Astrocyte of the cerebellum (primary cell): ENCODE data around the gene URB1.
A peak's percentile ranks its signal among the peaks of the same experiment; 100 is the strongest.

Experiments
- DNase-seq: peaks from one replicate; pipeline ENCODE4 v3.0.0-alpha.2; 2011; ENCODE audit warnings: low read depth
- H3K4me3 ChIP-seq: 2 replicates; pipeline ENCODE4 v1.5.1; 2011; ENCODE audit warnings: mild to moderate bottlenecking, low read depth, low read length, moderate library complexity
- in situ Hi-C: cut with HindIII; loops from 2 replicates; pipeline ENCODE4 v1.10.0; 2017; ENCODE audit warnings: low sequenced_read_pairs
- TF ChIP-seq, protein P1 (sequence below): IDR thresholded peaks from 2 replicates; pipeline ENCODE4 v1.5.1; 2012; ENCODE audit warnings: low read length, low read depth, moderate library complexity, mild to moderate bottlenecking; ENCODE audit errors: missing control alignments

Gene URB1

DNA sequence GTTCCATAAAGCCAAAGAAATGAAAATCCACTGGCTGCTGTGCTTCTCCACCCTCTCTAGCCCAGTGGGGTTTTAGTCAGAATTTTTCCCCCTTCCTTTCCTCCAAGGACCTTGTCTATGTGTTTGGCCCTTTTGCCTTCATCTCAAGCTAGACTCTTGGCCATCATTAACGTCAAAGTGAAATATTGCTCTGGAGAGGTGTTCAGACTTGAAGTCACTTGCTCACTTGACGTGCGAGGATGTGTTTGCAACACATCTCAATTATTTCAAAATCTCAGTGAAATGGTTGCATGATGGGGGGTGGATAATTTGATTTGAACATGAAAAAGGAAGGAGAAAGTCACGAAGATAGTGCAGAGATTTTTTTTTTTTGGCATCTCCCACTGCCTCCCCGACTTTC is 33.3 kb upstream of the URB1 start:
- H3K4me3 ChIP-seq, result no peak overlapping the region
- TF ChIP-seq, protein P1, sequence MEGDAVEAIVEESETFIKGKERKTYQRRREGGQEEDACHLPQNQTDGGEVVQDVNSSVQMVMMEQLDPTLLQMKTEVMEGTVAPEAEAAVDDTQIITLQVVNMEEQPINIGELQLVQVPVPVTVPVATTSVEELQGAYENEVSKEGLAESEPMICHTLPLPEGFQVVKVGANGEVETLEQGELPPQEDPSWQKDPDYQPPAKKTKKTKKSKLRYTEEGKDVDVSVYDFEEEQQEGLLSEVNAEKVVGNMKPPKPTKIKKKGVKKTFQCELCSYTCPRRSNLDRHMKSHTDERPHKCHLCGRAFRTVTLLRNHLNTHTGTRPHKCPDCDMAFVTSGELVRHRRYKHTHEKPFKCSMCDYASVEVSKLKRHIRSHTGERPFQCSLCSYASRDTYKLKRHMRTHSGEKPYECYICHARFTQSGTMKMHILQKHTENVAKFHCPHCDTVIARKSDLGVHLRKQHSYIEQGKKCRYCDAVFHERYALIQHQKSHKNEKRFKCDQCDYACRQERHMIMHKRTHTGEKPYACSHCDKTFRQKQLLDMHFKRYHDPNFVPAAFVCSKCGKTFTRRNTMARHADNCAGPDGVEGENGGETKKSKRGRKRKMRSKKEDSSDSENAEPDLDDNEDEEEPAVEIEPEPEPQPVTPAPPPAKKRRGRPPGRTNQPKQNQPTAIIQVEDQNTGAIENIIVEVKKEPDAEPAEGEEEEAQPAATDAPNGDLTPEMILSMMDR, result no peak
- in situ Hi-C loops, result no loop called here
- no peak for DNase-seq

DNA sequence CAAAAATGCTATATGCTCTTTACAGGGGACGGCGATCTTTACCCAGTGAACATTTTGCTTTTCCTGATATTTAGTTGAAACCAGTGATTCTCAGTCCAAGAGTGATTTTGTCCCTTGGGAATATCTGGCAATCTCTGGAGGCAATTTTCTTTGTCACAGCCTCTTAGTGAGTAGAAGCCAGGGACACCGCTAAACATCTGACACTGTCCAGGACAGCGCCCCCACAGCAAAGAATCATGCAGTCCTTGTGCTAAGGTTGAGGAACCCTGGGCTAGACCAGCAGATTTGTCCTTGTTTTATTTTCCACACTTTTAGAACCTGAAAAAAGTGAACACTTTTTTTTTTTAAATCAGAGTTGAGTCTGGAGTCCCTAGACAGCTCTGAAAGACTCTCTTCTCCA is 32.8 kb upstream of the URB1 start:
- TF ChIP-seq, protein P1, result peak; percentile 10
- H3K4me3 ChIP-seq, result no peak overlapping the region
- DNase-seq, result no peak
- in situ Hi-C loops, result no loop called here

DNA sequence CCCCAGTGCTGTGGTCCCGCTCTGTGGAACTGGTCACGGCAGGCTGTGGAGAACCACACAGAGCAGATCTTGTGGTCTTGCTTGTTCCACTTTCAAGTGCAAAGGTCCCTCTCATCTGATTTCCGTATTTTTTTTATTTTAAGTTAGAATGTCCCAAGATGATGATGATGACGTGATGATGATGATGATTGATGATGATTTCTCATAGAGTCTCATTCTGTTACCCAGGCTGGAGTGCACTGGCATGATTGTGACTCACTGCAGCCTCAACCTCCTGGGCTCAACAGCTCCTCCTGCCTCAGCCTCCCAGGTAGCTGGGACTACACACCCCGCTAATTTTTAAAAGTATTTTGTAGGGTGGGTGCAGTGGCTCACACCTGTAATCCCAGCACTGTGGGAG is 31.9 kb upstream of the URB1 start:
- no peak overlapping the region for H3K4me3 ChIP-seq
- in situ Hi-C loops, result no loop called here
- TF ChIP-seq, protein P1, result no peak
- DNase-seq, result no peak

DNA sequence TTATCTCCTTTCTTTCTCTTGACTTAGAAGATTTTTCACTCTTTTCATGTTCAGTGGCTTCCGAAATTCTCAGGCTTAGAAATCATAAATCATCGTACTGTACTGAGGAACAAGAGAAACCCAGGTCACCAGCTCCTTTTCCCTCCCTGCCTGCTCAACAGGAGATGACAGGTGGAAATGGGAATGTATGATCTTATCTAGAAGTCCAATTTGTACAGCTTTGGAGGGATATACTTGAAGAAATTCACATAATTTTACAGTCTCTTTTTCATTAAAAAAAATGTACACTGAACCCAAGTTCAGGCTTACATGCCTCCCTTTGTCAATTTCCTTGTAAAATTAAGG is 31.4 kb upstream of the URB1 start:
- in situ Hi-C loops, result no loop called here
- DNase-seq, result no peak
- H3K4me3 ChIP-seq, result no peak overlapping the region
- TF ChIP-seq, protein P1, result no peak

DNA sequence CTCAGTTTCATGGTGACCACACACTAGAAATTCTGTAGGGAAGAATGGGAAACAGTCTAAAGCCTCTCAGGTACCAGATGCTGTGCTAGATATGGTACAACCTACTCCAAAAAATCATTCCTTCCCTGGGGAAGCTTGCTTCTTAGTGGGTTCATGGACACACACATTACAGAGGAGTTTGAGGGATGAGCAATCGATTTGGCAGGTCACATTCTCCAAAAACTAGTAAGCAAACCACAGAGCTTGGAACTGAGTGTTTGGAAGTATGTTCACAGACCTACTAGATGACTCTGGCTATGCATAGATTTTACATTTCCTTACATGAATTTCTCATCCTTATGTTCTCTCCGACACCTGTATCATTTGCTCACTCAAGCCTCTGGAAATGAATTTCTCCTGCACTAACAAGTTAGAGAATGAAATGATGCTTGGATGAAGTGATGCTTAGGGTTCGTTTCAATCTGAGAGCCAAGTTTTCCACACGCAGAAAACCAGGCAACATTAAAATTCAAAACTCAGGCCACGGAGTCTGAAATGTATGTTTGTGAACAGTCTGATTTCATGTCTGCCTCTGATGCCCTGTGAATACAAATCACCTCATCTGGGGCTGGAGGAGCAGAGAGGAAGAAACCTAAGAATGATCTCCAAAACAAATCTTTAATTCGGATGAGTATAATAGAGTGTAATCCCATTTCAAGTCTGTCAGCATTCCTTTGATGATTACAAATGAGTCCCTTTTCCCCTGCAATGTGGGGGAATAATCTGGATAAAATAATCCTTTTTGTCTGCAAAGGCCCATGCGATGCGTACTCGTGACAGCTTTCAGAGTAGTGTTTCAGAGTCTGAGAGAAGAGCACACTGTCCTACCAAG is 30.7 kb upstream of the URB1 start:
- in situ Hi-C loops, result no loop called here
- TF ChIP-seq, protein P1, result no peak
- no peak overlapping the region for H3K4me3 ChIP-seq
- DNase-seq, result peak; percentile 79

DNA sequence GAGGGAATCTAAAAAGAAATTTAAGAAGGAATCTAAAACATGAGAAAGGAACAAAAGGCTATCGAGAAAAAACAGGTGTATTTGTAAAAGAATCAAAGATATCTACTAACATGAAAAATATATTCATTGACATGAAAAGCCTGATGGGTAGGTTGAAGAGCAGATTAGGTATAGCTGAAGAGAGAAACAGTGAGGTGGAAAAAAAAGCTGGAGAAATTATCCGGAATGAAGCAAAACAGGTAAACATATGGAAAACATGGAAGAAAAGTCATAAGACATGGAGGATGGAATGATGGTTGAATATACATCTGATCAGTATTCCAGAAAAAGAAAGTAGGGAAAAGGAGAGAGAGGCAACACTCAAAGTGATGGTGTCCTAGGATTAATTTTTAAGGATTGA is 29.3 kb upstream of the URB1 start:
- TF ChIP-seq, protein P1, result no peak
- no peak overlapping the region for H3K4me3 ChIP-seq
- in situ Hi-C loops, result no loop called here
- DNase-seq, result no peak

DNA sequence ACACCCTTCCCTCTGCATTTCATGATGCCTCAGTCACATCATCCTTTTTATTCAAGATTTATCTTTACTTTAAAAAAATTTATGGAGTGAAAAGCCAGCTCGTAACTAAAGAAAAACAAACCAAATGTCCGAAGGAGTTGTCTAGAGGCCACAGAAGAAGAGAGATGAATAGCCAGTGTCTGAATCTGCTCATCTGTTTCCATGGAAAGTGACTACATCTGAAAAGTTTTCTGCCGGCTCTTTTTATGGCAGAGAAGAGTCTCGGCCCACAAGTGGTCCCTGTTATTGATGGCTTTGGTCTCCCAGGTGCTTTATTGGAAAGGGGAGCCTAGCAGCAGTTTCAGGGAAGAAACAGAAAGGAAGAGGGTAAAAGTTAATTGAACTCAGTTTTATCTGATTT is 25.3 kb upstream of the URB1 start:
- TF ChIP-seq, protein P1, result no peak
- in situ Hi-C loops, result loop anchor here (5.0 kb wide), 1 partner anchor 104 kb away; no protein-coding TSS in a partner anchor
- H3K4me3 ChIP-seq, result no peak overlapping the region
- no peak for DNase-seq
